MM.1S (cell line): Measurements from ENCODE around the gene DMWD.

Experiments used
- DNase-seq: peaks from one replicate; pipeline ENCODE4 v3.0.0-alpha.2; 2015
- H2AFZ ChIP-seq: fragments of 300-600 bp; sonication (generic); 2 replicates; pipeline ENCODE4 v1.6.0; 2016; ENCODE audit warnings: antibody characterized with exemption, low read length
- H3F3A ChIP-seq: fragments of 300-600 bp; sonication (generic); 2 replicates; pipeline ENCODE4 v1.6.1; 2016; ENCODE audit warnings: mild to moderate bottlenecking, antibody characterized with exemption, low read length, moderate library complexity, mixed read lengths; ENCODE audit not compliant: insufficient read depth
- H3K27ac ChIP-seq: fragments of 300-600 bp; sonication (generic); 2 replicates; pipeline ENCODE4 v1.5.1; 2016; ENCODE audit warnings: mild to moderate bottlenecking, low read length
- H3K27me3 ChIP-seq: fragments of 300-600 bp; sonication (generic); replicated peaks from 2 replicates; pipeline ENCODE4 v1.6.0; 2016; ENCODE audit warnings: low read length; ENCODE audit not compliant: insufficient read depth
- H3K36me3 ChIP-seq: fragments of 300-600 bp; sonication (generic); replicated peaks from 2 replicates; pipeline ENCODE4 v1.6.1; 2016; ENCODE audit warnings: mild to moderate bottlenecking, low read length, mixed read lengths; ENCODE audit not compliant: insufficient read depth
- H3K4me1 ChIP-seq: fragments of 300-600 bp; sonication (generic); 2 replicates; pipeline ENCODE4 v1.6.1; 2016; ENCODE audit warnings: low read length, mixed read lengths
- H3K4me2 ChIP-seq: fragments of 300-600 bp; sonication (generic); 2 replicates; pipeline ENCODE4 v1.6.0; 2016; ENCODE audit warnings: low read depth, low read length
- H3K4me3 ChIP-seq: fragments of 300-600 bp; sonication (generic); 2 replicates; pipeline ENCODE4 v1.5.1; 2016; ENCODE audit warnings: low read length, mixed read lengths
- H3K79me2 ChIP-seq: fragments of 300-600 bp; sonication (generic); 2 replicates; pipeline ENCODE4 v1.6.1; 2016; ENCODE audit warnings: mixed run types, low read length, mixed read lengths
- H3K9ac ChIP-seq: fragments of 300-600 bp; sonication (generic); 2 replicates; pipeline ENCODE4 v1.6.1; 2016; ENCODE audit warnings: low read length, mixed read lengths
- H3K9me2 ChIP-seq: fragments of 300-600 bp; sonication (generic); replicated peaks from 2 replicates; pipeline ENCODE4 v1.6.1; 2016; ENCODE audit warnings: mild to moderate bottlenecking, low read length, mixed read lengths; ENCODE audit not compliant: insufficient read depth
- H3K9me3 ChIP-seq: fragments of 300-600 bp; sonication (generic); replicated peaks from 2 replicates; pipeline ENCODE4 v1.6.1; 2016; ENCODE audit warnings: mild to moderate bottlenecking, low read length, mixed read lengths; ENCODE audit not compliant: insufficient read depth
- H4K20me1 ChIP-seq: fragments of 300-600 bp; sonication (generic); 2 replicates; pipeline ENCODE4 v1.6.1; 2016; ENCODE audit warnings: mild to moderate bottlenecking, low read length, moderate library complexity, mixed read lengths; ENCODE audit not compliant: insufficient read depth
- EZH2 ChIP-seq: fragments of 300-600 bp; sonication (generic); optimal IDR thresholded peaks from 2 replicates; pipeline ENCODE3; 2017; ENCODE audit warnings: low read depth, mild to moderate bottlenecking, antibody characterized with exemption, low read length, mixed read lengths
- EZH2phosphoT487 ChIP-seq: fragments of 300-600 bp; sonication (generic); IDR thresholded peaks from 2 replicates; pipeline ENCODE4 v1.6.1; 2018; ENCODE audit warnings: antibody characterized with exemption, low read length
- TF ChIP-seq, protein P1 (sequence below): fragments of 300-600 bp; sonication (generic); IDR thresholded peaks from 2 replicates; pipeline ENCODE4 v1.5.1; 2016; ENCODE audit warnings: antibody characterized with exemption, low read length, mixed read lengths

The DMWD gene

DNA sequence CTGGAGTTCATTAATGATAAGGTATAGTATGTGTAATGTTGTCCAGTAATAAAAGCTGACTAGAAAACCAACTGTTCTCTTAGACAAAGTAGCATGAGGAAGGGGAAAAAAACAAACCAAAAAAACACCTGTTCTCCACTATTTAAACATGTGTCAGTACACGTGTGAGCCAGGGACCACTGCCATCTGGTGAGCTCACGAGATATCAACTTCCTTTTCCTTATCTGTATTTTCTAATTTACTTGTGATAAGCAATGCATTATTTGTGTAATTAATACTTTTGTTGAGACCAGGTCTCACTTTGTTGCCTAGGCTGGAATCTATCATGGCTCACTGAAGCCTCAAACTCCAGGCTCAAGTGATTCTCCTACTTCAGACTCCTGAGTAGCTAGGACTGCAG, 19.3 kb downstream of the DMWD start:
- H3K4me2 ChIP-seq: no peak overlapping the region
- peaks cover 5% of the 10 kb centered on the region for H3K4me1 ChIP-seq
- peaks cover 14% of the 10 kb centered on the region for H3F3A ChIP-seq
- no peak for DNase-seq
- no peaks in the 10 kb centered on the region for H3K36me3 ChIP-seq
- H3K27me3 ChIP-seq: no peaks in the 10 kb centered on the region
- H4K20me1 ChIP-seq: no peaks in the 10 kb centered on the region
- TF ChIP-seq EZH2phosphoT487 (no peak), EZH2 (no peak)
- TF ChIP-seq, protein P1, sequence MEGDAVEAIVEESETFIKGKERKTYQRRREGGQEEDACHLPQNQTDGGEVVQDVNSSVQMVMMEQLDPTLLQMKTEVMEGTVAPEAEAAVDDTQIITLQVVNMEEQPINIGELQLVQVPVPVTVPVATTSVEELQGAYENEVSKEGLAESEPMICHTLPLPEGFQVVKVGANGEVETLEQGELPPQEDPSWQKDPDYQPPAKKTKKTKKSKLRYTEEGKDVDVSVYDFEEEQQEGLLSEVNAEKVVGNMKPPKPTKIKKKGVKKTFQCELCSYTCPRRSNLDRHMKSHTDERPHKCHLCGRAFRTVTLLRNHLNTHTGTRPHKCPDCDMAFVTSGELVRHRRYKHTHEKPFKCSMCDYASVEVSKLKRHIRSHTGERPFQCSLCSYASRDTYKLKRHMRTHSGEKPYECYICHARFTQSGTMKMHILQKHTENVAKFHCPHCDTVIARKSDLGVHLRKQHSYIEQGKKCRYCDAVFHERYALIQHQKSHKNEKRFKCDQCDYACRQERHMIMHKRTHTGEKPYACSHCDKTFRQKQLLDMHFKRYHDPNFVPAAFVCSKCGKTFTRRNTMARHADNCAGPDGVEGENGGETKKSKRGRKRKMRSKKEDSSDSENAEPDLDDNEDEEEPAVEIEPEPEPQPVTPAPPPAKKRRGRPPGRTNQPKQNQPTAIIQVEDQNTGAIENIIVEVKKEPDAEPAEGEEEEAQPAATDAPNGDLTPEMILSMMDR: no peak
- H3K9me3 ChIP-seq: no peaks in the 10 kb centered on the region
- H2AFZ ChIP-seq: no peak overlapping the region
- H3K9ac ChIP-seq: no peak overlapping the region
- no peak overlapping the region for H3K27ac ChIP-seq
- no peak overlapping the region for H3K4me3 ChIP-seq
- no peaks in the 10 kb centered on the region for H3K79me2 ChIP-seq
- H3K9me2 ChIP-seq: no peaks in the 10 kb centered on the region

DNA sequence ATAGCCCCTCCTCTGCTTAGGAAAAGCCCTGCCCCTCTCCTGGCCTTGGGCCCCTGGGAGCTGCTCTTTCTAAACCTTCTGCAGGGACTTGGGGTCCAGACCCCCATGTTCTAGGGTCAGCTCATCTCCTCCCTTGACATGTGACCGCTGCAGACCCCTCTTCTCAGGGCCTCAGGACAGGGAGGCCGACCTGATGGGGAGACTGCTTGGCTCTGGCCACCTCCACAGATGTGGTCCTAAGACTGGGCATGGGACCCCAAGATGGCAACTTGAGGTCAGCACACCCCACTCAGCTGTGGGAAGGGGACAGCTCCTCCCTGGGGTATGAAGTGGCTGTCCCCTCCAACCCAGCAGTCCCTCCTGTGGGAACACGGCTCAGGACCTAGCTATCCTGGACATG, 19.7 kb downstream of the DMWD start:
- Histone ChIP-seq H3K36me3 (no peaks in the 10 kb centered on the region), H3K4me3 (no peak overlapping the region), H4K20me1 (no peaks in the 10 kb centered on the region), H3K9me2 (no peaks in the 10 kb centered on the region), H3K9ac (no peak overlapping the region), H3K9me3 (no peaks in the 10 kb centered on the region), H3K27ac (no peak overlapping the region), H3K79me2 (no peaks in the 10 kb centered on the region), H3F3A (peaks cover 14% of the 10 kb centered on the region), H3K4me1 (peaks cover 5% of the 10 kb centered on the region), H3K4me2 (no peak overlapping the region), H3K27me3 (peaks cover 3% of the 10 kb centered on the region; the same call in 1 of the 2 replicates), H2AFZ (no peak overlapping the region)
- TF ChIP-seq EZH2phosphoT487: no peak
- TF ChIP-seq, protein P1: no peak
- no peak for DNase-seq

DNA sequence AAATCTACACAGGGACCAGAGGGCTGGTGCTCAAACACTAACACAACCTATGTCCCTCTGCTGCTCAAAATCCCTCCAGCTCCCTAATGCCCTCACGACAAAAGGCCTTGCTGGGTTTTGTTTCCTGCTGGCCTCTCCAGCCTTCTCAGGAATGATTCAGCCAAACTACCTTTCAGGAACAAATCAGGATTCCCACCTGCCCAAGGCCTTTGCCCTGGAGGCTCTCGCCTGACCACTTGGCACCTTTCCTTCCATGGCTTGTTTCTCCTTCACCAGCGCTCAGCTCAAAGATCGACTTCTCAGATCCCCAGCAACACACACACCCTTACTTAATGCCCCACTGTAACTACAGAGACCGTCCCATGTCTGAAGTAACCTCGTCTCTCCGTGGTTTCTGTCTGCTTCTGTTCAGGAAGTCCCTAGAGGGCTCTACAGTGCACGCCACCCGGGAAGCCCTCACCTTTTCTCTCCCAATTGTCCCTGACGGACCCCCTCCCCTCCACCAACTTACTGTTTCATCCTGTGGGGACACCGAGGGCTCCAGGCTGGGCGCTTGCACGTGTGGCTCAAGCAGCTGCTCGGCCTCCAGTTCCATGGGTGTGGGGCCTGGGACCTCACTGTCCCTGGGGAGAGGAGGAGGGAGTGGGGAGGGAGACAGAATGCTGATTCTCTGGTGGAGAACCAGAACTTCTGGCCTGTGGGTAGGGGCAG, 20.4 kb downstream of the DMWD start:
- DNase-seq: no peak
- Histone ChIP-seq H3K79me2 (no peaks in the 10 kb centered on the region), H3K9ac (no peak overlapping the region), H4K20me1 (no peaks in the 10 kb centered on the region), H3K4me3 (no peak overlapping the region), H3K27ac (no peak overlapping the region), H3K27me3 (peaks cover 8% of the 10 kb centered on the region; the same call in 1 of the 2 replicates), H3F3A (peaks cover 14% of the 10 kb centered on the region), H3K4me1 (peaks cover 5% of the 10 kb centered on the region), H3K36me3 (no peaks in the 10 kb centered on the region), H3K9me3 (no peaks in the 10 kb centered on the region), H3K9me2 (no peaks in the 10 kb centered on the region), H3K4me2 (no peak overlapping the region), H2AFZ (no peak overlapping the region)
- TF ChIP-seq EZH2phosphoT487 (no peak), EZH2 (no peak)
- TF ChIP-seq, protein P1: no peak
